HG03175 (cell line): ENCODE data around the gene ATP11A.

Source experiments
- ATAC-seq: cut with Tn5 transposase; IDR thresholded peaks from one replicate; pipeline ENCODE4 v1.9.1; 2021; ENCODE audit warnings: mild to moderate bottlenecking, moderate library complexity; ENCODE audit not compliant: unreplicated experiment

The ATP11A gene

GRCh38 chr13:112689303-112690245 is at the start of gene ATP11A:
TSS of gene ATP11A (plus strand) at chr13:112690038. CDS start at chr13:112690417, 379 bp downstream.
- peak; percentile 72 for ATAC-seq

GRCh38 chr13:112641456-112642089 is 48.3 kb upstream of the ATP11A start:
- ATAC-seq = no peak

DNA sequence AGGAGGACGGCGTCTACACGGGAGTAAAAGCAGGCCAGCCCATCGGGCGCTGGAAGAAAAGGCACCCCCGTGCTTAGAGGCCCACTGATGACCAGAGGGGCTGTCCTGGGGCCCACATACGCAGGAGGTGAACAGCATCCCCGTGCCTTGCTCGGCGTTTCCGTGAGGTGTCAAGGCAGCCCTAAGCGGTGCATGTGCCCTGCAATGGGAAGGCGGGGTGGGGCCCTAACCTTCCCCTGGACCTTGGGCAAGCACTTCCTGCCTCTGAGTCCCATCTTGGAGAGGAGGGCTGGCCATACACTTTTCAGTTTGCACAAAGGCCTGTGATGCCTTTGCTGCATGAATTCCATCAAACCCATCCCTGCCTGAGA is 47.8 kb upstream of the ATP11A start:
- no peak for ATAC-seq

DNA sequence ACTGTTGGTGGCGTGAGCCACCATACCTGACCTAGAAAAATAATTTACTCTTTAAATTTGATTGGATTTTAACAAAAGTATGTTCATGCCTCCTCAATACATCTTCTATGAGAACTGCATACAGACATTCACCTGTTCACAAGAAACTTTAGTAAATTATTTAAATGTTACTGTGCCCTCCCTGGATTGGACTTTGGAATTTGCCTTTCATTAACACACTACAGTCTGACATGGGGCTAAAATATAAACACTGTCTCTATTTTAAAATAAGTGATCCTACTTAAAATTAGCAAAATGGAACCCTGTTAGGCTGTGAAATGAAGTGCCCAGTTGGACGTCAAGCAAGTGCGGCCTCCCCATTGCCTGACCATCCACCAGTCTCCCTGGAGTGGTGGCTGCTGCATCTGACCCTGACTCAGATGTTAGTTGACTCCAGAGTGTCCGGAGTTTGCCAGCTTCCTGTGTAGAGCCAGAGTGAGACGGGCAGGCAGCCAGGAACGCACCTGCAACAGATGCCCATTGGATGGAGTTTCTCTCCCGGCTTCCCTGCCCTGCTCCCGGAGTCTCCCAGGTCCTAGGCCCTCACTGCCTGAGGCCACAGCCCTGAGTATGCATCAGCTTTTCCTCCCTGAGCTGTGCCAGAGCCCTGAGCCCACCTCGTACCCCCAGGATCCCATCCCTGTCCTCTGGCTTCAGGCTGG is 45.9 kb upstream of the ATP11A start:
- no peak for ATAC-seq

GRCh38 chr13:112645327-112645914 is 44.4 kb upstream of the ATP11A start:
- no peak for ATAC-seq

DNA sequence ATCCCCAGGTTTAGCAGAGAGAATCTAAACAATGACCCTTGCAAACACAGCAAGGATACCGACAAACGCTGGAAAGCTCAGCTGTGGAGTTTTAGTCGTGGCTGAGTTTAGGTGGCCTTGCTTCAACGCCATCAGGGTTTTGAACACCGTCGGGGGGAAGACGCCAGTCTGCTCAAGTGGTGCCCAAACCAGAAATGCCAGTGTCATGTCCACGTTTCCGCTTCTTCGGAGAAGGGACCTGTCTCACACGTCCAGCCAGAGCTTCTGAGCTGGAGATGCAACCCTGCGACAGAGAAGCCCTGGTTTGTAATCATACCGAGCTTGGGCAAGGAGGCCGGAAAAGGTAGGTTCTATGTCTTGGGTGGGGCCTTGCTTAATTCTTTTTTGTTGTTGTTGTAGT is 42.6 kb upstream of the ATP11A start:
- no peak for ATAC-seq

DNA sequence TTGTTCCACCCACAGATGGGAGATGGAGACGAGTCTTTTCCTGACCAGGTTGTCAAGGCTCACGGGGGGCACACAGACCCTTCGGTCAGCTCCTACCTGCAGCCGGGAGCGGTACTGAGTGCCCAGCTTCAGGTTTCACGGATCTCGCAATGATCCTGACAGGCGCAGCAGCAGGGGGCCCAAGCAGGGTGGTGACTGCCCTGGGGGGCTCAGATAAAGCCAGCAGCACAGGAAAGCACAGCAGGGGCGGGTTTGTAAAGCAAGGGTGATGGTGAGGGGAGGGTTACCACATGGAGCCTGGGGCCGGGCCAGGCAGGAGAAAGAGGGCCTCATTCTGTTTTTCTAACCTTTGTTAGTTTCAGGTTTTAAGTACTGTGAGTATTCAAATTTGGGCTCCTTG is 41.7 kb upstream of the ATP11A start:
- no peak for ATAC-seq

DNA sequence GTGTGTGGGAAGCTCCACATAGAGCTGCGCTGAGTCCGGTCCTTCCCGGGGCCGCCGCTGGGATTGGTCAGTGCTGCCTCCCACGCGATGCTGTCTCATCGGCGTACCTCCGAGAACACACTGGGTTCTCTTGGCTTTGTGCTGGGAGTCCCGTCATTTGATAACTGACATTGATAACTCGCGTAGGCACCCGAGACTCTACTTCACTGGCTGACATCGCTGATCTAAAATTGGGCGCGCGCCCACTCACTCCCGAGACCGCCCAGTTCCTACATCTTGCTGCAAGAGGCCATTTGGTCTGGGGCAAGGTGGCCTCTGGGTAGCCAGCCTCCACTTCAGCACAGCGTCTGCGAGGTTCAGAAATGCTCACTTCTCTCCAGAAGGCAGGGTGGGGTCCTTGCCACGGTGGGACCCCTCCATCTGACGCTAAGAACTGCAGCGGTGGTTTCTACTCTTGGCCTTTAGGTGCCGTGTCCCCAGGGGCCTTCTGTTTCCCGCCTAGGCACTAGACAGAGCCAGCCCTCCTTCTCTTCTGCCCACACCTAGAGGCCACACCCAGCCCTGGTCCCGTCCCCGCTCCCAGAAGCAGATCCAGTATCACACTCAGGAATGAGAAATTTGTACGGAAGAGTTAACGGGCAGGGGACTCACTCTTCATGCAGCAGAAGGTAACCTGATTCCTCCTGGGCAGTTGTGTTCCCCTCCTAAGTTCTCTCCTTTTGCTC is 40.7 kb upstream of the ATP11A start:
- no peak for ATAC-seq

DNA sequence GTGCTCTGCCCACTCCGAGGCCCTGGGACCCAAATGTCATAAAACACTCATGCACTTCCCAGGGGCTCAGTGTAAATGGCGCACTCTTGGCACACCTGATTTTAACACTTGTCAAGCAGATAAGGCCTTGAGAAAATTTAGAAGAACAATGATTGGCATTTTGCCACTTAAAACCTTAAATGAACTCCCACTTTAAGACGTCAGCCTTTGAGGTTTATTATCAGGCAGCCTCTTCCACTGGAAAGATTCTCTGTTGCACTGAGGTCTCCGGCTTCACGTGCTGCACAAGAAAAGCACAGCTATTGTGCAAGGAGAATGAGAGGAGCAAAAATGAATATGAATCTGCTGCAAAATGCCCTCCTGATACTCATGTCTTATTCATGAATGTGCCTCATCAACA is 38.5 kb upstream of the ATP11A start:
- ATAC-seq = no peak

DNA sequence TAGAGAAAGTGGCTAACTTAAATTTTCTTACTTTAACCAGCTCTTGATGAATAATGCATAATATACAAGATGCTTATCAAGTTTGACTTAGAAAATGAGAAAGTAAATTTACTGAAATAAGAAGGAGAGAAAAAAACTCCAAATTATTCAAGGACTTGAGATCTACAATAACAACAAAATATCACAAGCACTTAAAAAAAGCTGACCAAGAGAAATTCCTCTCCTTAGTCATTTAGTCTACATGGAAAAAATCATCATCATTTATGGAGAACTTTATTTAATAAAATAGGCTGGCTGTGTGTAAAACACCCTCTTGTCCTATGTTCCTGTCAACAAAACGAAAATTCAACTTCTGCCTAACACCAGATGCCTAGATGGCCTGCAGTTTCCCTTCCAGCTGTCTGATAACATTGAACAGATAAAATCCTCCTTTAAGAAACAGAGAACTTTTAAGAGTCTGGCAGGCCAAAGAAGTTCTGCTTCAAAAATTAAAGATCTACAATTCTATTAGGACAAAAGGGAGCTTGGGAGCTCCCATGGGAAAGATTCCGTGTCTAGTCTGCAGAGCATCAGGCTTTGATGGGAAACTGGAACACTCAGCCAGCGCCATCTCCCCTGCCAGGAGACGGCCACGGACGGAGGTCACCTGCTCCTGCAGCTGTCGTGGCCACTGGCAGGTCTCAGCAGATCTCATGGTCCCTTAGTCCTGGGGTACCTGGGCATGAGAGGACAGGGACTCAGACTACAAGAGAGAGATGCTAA is 37.9 kb upstream of the ATP11A start:
- no peak for ATAC-seq

DNA sequence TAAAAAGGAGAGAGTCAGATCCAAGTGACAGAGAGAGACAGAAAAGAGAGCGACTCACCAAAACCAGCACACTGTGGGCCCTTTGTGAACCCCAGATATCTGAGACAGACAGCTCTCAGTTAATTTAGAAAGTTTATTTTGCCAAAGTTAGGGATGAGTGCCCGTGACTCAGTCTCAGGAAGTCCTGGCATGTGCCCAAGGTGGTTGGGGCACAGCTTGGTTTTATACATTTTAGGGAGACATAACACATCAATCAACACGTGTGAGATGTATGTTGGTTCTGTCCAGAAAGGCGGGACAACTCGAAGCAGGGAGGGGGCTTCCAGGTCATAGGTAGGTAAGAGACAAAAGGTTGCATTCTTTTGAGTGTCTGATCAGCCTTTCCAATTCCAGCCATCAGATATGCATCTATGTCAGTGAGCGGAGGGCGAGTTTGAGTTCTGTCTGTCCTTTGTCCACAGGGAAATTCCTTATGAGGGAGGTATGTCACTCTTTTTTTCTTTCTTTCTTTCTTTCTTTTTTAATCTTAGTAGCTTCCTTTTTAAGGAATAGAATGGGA is 37.2 kb upstream of the ATP11A start:
- no peak for ATAC-seq

- ATAC-seq = no peak
These were observed 36.8 kb upstream of the ATP11A start for GRCh38 chr13:112653071-112653470.

- no peak for ATAC-seq
These were observed 33.9 kb upstream of the ATP11A start for GRCh38 chr13:112655913-112656312.

DNA sequence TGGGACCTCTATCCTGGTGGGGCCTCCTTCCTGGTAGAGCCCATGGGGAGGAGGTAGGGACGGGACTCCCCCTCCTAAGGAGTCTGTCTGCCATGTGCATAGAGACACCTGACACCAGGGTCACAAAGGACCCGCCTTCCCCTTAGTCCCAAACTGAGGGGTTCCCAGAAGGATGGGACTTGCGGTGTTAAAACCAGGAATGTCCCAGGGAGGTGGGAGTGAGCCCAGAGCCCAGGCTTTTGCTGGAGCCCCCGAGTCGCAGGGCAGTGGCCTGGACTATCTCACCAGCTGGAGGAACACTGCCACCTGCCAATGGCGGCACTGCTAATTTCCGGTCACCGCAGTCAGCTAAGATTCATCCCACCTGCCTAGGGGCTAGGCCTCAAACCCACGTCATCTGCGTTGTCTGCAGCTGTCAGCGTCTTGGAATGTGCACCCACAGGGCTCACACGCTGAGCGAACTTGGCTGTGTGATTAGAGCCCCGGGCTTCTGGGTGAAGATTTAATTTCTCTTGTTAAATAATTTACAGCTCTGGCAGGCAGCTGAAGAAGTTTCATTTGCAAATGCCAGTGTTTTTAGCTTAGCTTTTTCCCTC is 31.9 kb upstream of the ATP11A start:
- ATAC-seq = no peak

DNA sequence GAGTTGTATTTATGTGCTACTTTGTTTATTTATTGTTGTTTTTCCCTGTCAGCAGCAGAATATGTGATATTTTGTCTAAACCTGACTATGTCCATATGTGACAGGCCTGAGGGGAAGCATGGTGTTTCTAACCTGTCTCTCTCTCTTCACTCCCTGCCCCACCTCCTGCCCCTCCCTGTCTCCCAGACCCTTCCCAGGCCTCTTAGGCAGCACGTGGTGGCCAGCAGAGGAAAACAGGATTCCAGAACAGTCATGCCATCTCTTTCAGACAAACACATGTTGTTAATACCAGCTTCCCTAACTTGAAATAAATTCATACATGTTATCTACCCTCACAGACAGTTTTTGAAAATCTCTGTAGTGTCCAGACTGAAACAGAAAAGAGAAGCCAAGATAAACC is 31.0 kb upstream of the ATP11A start:
- ATAC-seq = no peak

- ATAC-seq = no peak
These were observed 28.5 kb upstream of the ATP11A start for GRCh38 chr13:112661291-112661690.

GRCh38 chr13:112664501-112665203 is 25.2 kb upstream of the ATP11A start:
- no peak for ATAC-seq

GRCh38 chr13:112668924-112669323 is 20.9 kb upstream of the ATP11A start:
- no peak for ATAC-seq
